Endodermal cell (in vitro differentiated cells): Measurements from ENCODE around the gene AKT3. TPM values are rescaled to one million over a fixed set of nuclear protein-coding genes. Genes with fewer than 3 reads are reported as not detected.

ENCODE experiments used
- DNase-seq: peaks from one replicate; pipeline ENCODE4 v3.0.0-alpha.2; 2017
- H3K27ac ChIP-seq: 2 replicates; pipeline ENCODE4 v1.5.1; 2013; ENCODE audit warnings: mild to moderate bottlenecking, low read depth, low read length, moderate library complexity
- H3K27me3 ChIP-seq: 2 replicates; pipeline ENCODE4 v1.6.1; 2013; ENCODE audit warnings: mild to moderate bottlenecking, low read length, moderate library complexity; ENCODE audit not compliant: insufficient read depth, control insufficient read depth, poor library complexity, severe bottlenecking
- H3K36me3 ChIP-seq: 2 replicates; pipeline ENCODE4 v1.7.0; 2013; ENCODE audit warnings: mild to moderate bottlenecking, low read length, moderate library complexity; ENCODE audit not compliant: control insufficient read depth, insufficient read depth
- H3K4me1 ChIP-seq: one replicate; pipeline ENCODE4 v1.7.0; 2013; ENCODE audit warnings: low read length; ENCODE audit not compliant: control insufficient read depth, insufficient read depth
- H3K4me3 ChIP-seq: 2 replicates; pipeline ENCODE4 v1.5.1; 2013; ENCODE audit warnings: mild to moderate bottlenecking, low read length, moderate library complexity
- H3K9ac ChIP-seq: 2 replicates; pipeline ENCODE4 v1.6.1; 2013; ENCODE audit warnings: mild to moderate bottlenecking, low read length, moderate library complexity; ENCODE audit not compliant: poor library complexity, severe bottlenecking; ENCODE audit errors: extremely low read depth
- H3K9me3 ChIP-seq: 2 replicates; pipeline ENCODE4 v1.6.1; 2013; ENCODE audit warnings: mild to moderate bottlenecking, low read length, moderate library complexity; ENCODE audit not compliant: control insufficient read depth
- H3K27ac Mint-ChIP-seq: 2 replicates; pipeline ENCODE4 v1.8.0; 2020; ENCODE audit warnings: mixed read lengths
- H3K27me3 Mint-ChIP-seq: 2 replicates; pipeline ENCODE4 v1.8.0; 2021; ENCODE audit warnings: mild to moderate bottlenecking, mixed read lengths; ENCODE audit not compliant: insufficient read depth
- H3K36me3 Mint-ChIP-seq: 2 replicates; pipeline ENCODE4 v1.8.0; 2020; ENCODE audit warnings: low read depth, mixed read lengths
- H3K4me1 Mint-ChIP-seq: 2 replicates; pipeline ENCODE4 v1.8.0; 2020; ENCODE audit warnings: mixed read lengths
- H3K4me3 Mint-ChIP-seq: 2 replicates; pipeline ENCODE4 v1.8.0; 2020; ENCODE audit warnings: mild to moderate bottlenecking, moderate library complexity, mixed read lengths
- H3K9me3 Mint-ChIP-seq: 2 replicates; pipeline ENCODE4 v1.8.0; 2020; ENCODE audit warnings: mild to moderate bottlenecking, mixed read lengths
- WGBS, 2 experiments: methylation state at CpG; one replicate each; pipeline versions ENCODE4 v1.1.5 to v1.1.7; 2013; ENCODE audit warnings: missing lambda C conversion rate in 2 of 2, mixed read lengths in 1 of 2; ENCODE audit not compliant: insufficient coverage in 1 of 2, insufficient read length in 1 of 2; 5-methylcytosine and 5-hydroxymethylcytosine counted together
- total RNA-seq, 2 donors: library from RNA; stranded (reverse); fragmentation: NEBNext Ultra II Directional in 1 of 2; extraction: Animal tissue kit (Norgen Biotek cat#: 25700) in 1 of 2; gene quantifications; 2 replicates in 1 of 2; 3 replicates in 1 of 2; pipeline ENCODE4 v1.2.1, GENCODE V29; 2021
- TF ChIP-seq, protein P1 (sequence below): fragments of 200-600 bp; sonication (generic); conservative IDR thresholded peaks from 2 replicates; pipeline ENCODE4 v1.5.0; 2021; ENCODE audit warnings: antibody characterized with exemption, mild to moderate bottlenecking

The AKT3 gene
- total RNA-seq, 2 donors from 2014 or later: 38.2 to 49.1 TPM

DNA sequence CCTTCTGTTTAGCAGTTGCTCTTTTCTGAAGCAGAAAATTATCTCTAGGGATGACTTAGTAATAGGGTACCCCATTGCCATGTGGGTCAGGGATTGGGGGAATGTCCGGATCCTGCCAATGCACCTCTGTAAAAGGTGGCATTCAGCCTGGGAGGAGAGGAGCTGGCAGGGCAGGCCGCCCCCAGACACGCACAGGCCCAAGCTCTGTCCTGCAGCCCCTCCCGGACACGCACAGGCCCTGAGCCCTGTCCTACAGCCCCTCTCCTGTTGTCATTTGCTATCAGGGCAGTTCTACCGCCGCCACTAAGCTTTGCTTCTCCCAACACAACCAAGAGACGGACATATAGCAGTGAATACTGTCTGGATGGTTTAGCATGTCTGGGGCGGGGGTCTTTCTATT, 375.1 kb downstream of the AKT3 start:
- H3K9ac ChIP-seq: no peak overlapping the region
- H3K27me3 ChIP-seq: no peaks in the 10 kb centered on the region
- H3K4me1 ChIP-seq: peaks cover 10% of the 10 kb centered on the region
- H3K36me3 ChIP-seq: no peaks in the 10 kb centered on the region
- WGBS, 2 experiments: 93 to 100% methylated on average over 3 to 9 of the region's 9 CpGs
- H3K9me3 Mint-ChIP-seq: no peaks in the 10 kb centered on the region
- peaks cover 28% of the 10 kb centered on the region for H3K4me1 Mint-ChIP-seq
- H3K27ac Mint-ChIP-seq: no peak overlapping the region
- H3K27me3 Mint-ChIP-seq: peaks cover 17% of the 10 kb centered on the region
- TF ChIP-seq, protein P1, sequence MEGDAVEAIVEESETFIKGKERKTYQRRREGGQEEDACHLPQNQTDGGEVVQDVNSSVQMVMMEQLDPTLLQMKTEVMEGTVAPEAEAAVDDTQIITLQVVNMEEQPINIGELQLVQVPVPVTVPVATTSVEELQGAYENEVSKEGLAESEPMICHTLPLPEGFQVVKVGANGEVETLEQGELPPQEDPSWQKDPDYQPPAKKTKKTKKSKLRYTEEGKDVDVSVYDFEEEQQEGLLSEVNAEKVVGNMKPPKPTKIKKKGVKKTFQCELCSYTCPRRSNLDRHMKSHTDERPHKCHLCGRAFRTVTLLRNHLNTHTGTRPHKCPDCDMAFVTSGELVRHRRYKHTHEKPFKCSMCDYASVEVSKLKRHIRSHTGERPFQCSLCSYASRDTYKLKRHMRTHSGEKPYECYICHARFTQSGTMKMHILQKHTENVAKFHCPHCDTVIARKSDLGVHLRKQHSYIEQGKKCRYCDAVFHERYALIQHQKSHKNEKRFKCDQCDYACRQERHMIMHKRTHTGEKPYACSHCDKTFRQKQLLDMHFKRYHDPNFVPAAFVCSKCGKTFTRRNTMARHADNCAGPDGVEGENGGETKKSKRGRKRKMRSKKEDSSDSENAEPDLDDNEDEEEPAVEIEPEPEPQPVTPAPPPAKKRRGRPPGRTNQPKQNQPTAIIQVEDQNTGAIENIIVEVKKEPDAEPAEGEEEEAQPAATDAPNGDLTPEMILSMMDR: no peak
- DNase-seq: no peak
- no peaks in the 10 kb centered on the region for H3K36me3 Mint-ChIP-seq
- no peak overlapping the region for H3K4me3 ChIP-seq
- H3K4me3 Mint-ChIP-seq: no peak overlapping the region
- peak overlapping the region; percentile 86 for H3K27ac ChIP-seq
- no peaks in the 10 kb centered on the region for H3K9me3 ChIP-seq

DNA sequence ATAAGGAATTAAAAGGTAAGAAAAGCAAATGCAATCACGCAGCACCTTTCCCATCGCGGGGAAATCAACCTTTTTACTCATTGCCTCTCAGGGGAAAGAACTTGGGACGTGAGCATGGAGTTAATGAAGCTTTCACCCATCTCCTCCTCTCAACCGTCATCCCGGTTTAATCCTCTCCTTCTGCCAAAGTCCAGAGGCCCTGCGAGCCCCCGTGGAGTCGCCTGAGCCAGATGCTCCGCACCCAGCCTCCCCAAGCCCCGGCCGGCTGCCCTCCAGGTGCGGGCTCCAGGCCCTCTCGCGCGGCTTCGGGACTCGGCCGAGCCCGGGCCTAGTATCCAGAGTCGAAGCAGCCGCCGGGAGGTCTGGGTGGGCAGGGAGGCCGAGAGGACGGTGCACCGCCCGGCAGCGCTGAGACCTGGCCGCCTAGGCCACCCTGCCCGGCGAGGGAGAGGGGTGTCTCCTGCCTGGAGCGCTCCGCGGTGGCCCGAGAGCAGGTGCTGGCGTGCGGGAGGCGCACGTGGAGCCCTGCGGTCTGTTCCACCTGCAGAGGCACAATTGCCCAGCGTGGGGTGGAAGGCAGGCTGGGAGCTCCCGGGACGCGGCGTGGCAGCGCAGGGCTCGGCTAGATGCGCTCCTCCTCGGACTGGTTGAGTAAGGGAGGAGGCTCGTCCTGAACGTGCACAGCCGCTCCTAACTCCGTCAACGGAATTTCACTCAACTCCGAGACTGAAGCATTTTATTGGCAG, 375.7 kb downstream of the AKT3 start:
- H3K36me3 Mint-ChIP-seq: no peaks in the 10 kb centered on the region
- no peaks in the 10 kb centered on the region for H3K27me3 ChIP-seq
- TF ChIP-seq, protein P1: no peak
- no peaks in the 10 kb centered on the region for H3K9me3 Mint-ChIP-seq
- H3K9ac ChIP-seq: no peak overlapping the region
- no peaks in the 10 kb centered on the region for H3K9me3 ChIP-seq
- peaks cover 10% of the 10 kb centered on the region for H3K4me1 ChIP-seq
- H3K27ac Mint-ChIP-seq: no peak overlapping the region
- H3K4me3 ChIP-seq: no peak overlapping the region
- peaks cover 15% of the 10 kb centered on the region for H3K27me3 Mint-ChIP-seq
- peak; percentile 78 for DNase-seq
- no peaks in the 10 kb centered on the region for H3K36me3 ChIP-seq
- peak overlapping the region; percentile 86 for H3K27ac ChIP-seq
- no peak overlapping the region for H3K4me3 Mint-ChIP-seq
- 89 to 90% methylated on average over 32 to 55 of the region's 55 CpGs for WGBS, 2 experiments
- peaks cover 28% of the 10 kb centered on the region for H3K4me1 Mint-ChIP-seq

DNA sequence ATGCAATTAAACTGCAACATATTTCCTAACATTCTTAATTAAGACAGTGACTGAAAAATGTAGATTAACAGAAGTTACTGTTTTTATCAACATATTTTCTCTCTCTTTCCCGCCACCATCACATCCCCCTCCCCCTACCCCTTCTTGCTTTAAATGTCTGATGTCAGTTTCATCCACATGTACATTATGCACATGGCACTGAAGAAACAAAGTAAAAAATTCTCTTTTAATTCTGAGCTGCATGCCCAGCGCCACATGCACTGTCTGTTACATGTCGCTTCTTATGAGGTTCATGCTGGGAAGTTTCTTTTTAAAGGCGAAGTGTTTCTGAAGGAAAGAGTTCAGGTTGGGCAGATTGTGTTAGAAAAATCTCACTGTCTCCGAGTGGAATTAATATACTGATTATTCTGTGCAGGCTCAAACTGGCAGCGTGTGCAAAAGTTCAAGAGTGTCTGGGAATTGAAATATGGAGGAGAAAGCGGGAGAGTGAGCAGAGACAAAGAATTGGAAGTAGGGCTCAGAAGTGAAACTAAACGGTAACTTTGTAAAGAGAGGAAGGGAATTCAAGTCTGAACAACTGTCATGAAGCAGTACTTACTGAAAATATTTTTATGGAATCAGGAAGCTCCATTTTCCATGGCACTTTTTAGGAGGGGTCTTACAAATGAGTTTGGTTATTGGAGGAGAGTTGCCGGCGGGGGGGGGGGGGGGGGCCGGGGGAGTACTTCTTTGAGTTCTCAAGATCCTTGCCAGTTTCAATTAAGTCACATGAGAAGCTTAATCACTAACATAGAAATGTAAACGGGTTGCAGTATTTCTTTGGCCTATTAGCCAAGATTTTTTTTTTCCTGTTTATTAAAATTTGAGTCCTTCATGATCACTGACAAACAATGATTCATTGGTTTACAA, 376.6 kb downstream of the AKT3 start:
- Mint-ChIP-seq H3K27me3 (peaks cover 15% of the 10 kb centered on the region), H3K9me3 (no peaks in the 10 kb centered on the region), H3K36me3 (no peaks in the 10 kb centered on the region), H3K4me3 (no peak overlapping the region), H3K4me1 (peaks cover 28% of the 10 kb centered on the region), H3K27ac (no peak overlapping the region)
- Histone ChIP-seq H3K4me3 (no peak overlapping the region), H3K9ac (no peak overlapping the region), H3K27me3 (no peaks in the 10 kb centered on the region), H3K36me3 (no peaks in the 10 kb centered on the region), H3K4me1 (peaks cover 10% of the 10 kb centered on the region), H3K9me3 (no peaks in the 10 kb centered on the region), H3K27ac (peak overlapping the region; percentile 86)
- peak; percentile 27 for DNase-seq
- 77 to 87% methylated on average over 8 to 9 of the region's 12 CpGs for WGBS, 2 experiments
- TF ChIP-seq, protein P1: no peak
